Heart left ventricle (tissue), 16 donors: ENCODE data around the gene ZBTB7B. TPM values are rescaled to one million over a fixed set of nuclear protein-coding genes. Genes with fewer than 3 reads are reported as not detected.
"Not testable (repeated sequence)": the region's sequence is repeated elsewhere in the genome, so short reads cannot be mapped to it uniquely, and the experiment has no call there.

Source experiments
- ATAC-seq, 4 donors: fragments of 200-7000 bp; cut with Tn5 transposase; one replicate each; pipeline ENCODE4 v1.9.1; 2020 to 2022; ENCODE audit warnings: moderate library complexity in 4 of 4, mild to moderate bottlenecking in 3 of 4, moderate number of reproducible peaks in 1 of 4
- DNase-seq, 5 donors: peaks; one replicate each; pipeline ENCODE4 v3.0.0-alpha.2; 2020
- H3K27ac ChIP-seq, 12 donors: fragments of 200-600 bp; sonication (generic) in 4 of 12; one replicate each; pipeline versions ENCODE4 v1.5.0 to v1.8.0; 2016 to 2022; ENCODE audit warnings: mild to moderate bottlenecking in 2 of 12
- H3K27me3 ChIP-seq, 9 donors: fragments of 200-600 bp; sonication (generic) in 2 of 9; one replicate each; pipeline versions ENCODE4 v1.5.1 to v1.8.0; 2016 to 2022; ENCODE audit warnings: mild to moderate bottlenecking in 3 of 9
- H3K36me3 ChIP-seq, 9 donors: fragments of 200-600 bp; sonication (generic) in 2 of 9; one replicate each; pipeline versions ENCODE4 v1.5.0 to v1.8.0; 2018 to 2022; ENCODE audit warnings: mild to moderate bottlenecking in 2 of 9
- H3K4me1 ChIP-seq, 12 donors: fragments of 200-600 bp; sonication (generic) in 4 of 12; one replicate each; pipeline versions ENCODE4 v1.5.0 to v1.8.0; 2016 to 2022; ENCODE audit warnings: mild to moderate bottlenecking in 3 of 12
- H3K4me3 ChIP-seq, 12 donors: fragments of 200-600 bp; sonication (generic) in 4 of 12; one replicate each; pipeline versions ENCODE4 v1.5.0 to v1.8.0; 2017 to 2022; ENCODE audit warnings: mild to moderate bottlenecking in 9 of 12, moderate library complexity in 4 of 12
- H3K9me3 ChIP-seq, 12 donors: fragments of 200-600 bp; sonication (generic) in 4 of 12; one replicate each; pipeline versions ENCODE4 v1.5.0 to v1.8.0; 2016 to 2022; ENCODE audit warnings: mild to moderate bottlenecking in 1 of 12
- POLR2A ChIP-seq, 2 donors: fragments of 450-650 bp; IDR thresholded peaks; one replicate each; pipeline ENCODE4 v1.6.1; 2017; ENCODE audit warnings: antibody characterized with exemption in 2 of 2, mild to moderate bottlenecking in 2 of 2, moderate library complexity in 2 of 2
- WGBS, 4 donors: extraction: QIAGEN DNeasy Blood & Tissue Kit in 2 of 4; methylation state at CpG; one replicate each; pipeline versions ENCODE4 v1.1.5 to v1.1.7; 2013 to 2018; 5-methylcytosine and 5-hydroxymethylcytosine counted together
- intact Hi-C, 10 donors: fragments of 100-400 bp; cut with DNase I; formaldehyde crosslinking; loops; one replicate each; pipeline versions ENCODE4 v1.11.1 to v1.14.2; 2022
- polyA plus RNA-seq, 2 donors: library from polyadenylated mRNA; stranded (reverse); fragments of 200-250 nt; gene quantifications; one replicate each; pipeline ENCODE4 v1.2.3, GENCODE V29; 2013
- total RNA-seq, 9 donors: library from RNA; depleted of rRNA in 2 of 9; stranded (reverse); fragments of >200 nt in 2 of 9; fragmentation: NEBNext Ultra II Directional in 3 of 9; extraction: Animal tissue kit (Norgen Biotek cat#: 25700) in 3 of 9; gene quantifications; one replicate each; pipeline versions ENCODE4 v1.1.0 to v1.2.4, GENCODE V29; 2016 to 2023
- TF ChIP-seq, protein P1 (sequence below), 12 donors: fragments of 200-600 bp; sonication (generic) in 4 of 12; IDR thresholded peaks; one replicate each; pipeline versions ENCODE4 v1.5.0 to v1.8.0; 2018 to 2022; ENCODE audit warnings: antibody characterized with exemption in 12 of 12, mild to moderate bottlenecking in 5 of 12
- donor health status: ischemic (EF 13 %, LVEDD 7.1; RV severe dilation, severe dysfunction).
- donor health status: healthy with polysubstance abuse.
- donor health status: DM: no; HTN: yes; CAD: no.
- donor health status: DM: no; HTN: no; CAD: no.
- donor health status: ischemic (EF 25% LVEDD 6.9; RV normal size, moderate dysfunction).
- donor health status: ischemic (EF 25% LVEDD 5.7; RV mildly dilated, moderate dysfunction).
- donor health status: healthy.
- donor health status: DM: yes; HTN: yes; CAD: no.
- donor health status: ischemic (EF 35%, LVEDD 5.7; RV mildly dilated, moderate dysfunction).
- donor health status: nonischemic (EF 11% LVEDD 7.7; RV severe dilation, severe dysfunction).
- donor health status: DM: yes; HTN: yes; CAD: no.
- donor health status: PGD.
- donor health status: ischemic (EF 29% LVEDD 5.4; RV normal size, mild dysfunction).
- donor health status: nonischemic (EF 23%, LVEDD 6.1; RV moderate dilation, normal function).

The ZBTB7B gene
- total and polyA plus RNA-seq, 11 donors: 29.5 to 103 (median 46.6) TPM

DNA sequence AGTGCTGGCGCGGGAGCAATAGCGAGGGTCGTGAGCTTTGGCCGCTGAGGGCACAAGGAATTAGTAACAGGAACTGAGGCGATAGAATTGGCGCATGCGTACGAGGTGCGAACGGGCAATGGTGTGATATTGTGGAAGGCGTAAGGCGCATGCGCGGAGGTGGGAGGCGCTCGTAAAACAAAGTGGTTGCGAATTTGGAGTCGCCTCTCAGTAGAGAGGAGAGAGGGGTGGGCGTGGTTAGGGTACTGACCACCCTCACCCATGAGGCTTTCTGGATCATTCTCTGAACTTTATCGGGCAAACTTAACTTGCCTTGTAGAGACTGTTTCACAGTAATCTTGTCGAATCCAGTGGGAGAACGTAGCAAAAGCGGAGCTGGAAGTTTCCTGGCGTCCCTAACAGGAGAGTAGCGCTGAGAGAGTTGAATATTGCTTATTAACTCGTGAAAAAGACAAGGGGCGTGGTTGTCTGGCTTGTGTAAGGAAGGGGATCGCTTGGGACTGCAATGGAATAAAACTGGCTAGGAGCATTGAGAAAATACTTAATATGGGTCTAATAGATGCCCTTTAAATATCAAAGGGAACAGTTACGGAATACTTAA is 27.7 kb upstream of the ZBTB7B start:
- H3K4me3 ChIP-seq: peak overlapping the region; percentile 18 to 84 (median 74)
- H3K27me3 ChIP-seq: no peaks in the 10 kb centered on the region
- DNase-seq: peak; percentile 96 to 97 (median 96)
- H3K4me1 ChIP-seq: peaks cover 21 to 54% (median 44%) of the 10 kb centered on the region in 12 donors
- peak; percentile 52 to 64 (median 62) for ATAC-seq
- peaks cover 0 to 14% (median 5%) of the 10 kb centered on the region in 9 donors for H3K36me3 ChIP-seq
- H3K27ac ChIP-seq: peak overlapping the region; percentile 76 to 99 (median 98)
- no peaks in the 10 kb centered on the region for H3K9me3 ChIP-seq
- TF ChIP-seq POLR2A (IDR thresholded peaks at IDR 0.05): peak in 1 of 2 donors; percentile 68
- TF ChIP-seq, protein P1, sequence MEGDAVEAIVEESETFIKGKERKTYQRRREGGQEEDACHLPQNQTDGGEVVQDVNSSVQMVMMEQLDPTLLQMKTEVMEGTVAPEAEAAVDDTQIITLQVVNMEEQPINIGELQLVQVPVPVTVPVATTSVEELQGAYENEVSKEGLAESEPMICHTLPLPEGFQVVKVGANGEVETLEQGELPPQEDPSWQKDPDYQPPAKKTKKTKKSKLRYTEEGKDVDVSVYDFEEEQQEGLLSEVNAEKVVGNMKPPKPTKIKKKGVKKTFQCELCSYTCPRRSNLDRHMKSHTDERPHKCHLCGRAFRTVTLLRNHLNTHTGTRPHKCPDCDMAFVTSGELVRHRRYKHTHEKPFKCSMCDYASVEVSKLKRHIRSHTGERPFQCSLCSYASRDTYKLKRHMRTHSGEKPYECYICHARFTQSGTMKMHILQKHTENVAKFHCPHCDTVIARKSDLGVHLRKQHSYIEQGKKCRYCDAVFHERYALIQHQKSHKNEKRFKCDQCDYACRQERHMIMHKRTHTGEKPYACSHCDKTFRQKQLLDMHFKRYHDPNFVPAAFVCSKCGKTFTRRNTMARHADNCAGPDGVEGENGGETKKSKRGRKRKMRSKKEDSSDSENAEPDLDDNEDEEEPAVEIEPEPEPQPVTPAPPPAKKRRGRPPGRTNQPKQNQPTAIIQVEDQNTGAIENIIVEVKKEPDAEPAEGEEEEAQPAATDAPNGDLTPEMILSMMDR (IDR thresholded peaks at IDR 0.05): no peak
- intact Hi-C loops: loop anchor here in 4 of 10 donors (1.0 to 5.0 kb wide), 6 partner anchors 8 to 77 kb away; partner anchors contain the start of genes ZBTB7B (in 2 of the 4), ADAM15 (in 1 of the 4), FLAD1 (in 1 of the 4) and PMVK (in 1 of the 4)
- 0% methylated on average over 30 of the region's 30 CpGs for WGBS, 4 donors

DNA sequence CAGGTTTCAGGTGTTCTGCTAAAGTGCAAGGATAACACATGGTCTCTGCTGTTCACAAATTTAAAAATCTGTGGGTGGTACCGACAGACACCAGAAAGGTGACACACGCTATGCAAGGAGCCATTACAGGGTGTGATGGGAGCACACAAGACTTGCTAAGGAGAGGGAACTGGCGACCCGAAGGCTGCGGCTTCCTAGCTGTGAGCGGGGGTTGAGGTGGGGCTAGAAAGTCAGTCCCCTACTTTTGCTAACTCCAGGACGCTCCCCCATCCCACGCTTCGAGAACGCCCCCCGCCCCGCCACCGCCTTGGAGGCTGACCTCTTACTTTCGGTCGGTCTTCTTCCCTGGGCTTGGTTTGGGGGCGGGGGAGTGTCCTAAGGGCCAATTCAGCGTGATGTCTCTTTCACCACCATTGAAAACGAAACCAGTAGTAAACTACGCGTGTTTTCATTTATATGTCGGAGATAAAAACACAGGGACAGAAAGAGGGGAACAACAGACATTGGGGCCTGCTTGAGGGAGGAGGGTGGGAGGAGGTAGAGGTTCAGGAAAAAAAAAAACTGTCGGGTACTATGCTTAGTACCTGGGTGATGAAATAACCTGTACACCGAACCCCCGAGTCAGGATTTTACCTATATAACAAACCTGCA is 27.1 kb upstream of the ZBTB7B start:
- H3K4me1 ChIP-seq: peaks cover 16 to 48% (median 38%) of the 10 kb centered on the region in 12 donors
- 0 to 2% (median 1%) methylated on average over 24 of the region's 24 CpGs for WGBS, 4 donors
- H3K4me3 ChIP-seq: peak overlapping the region; percentile 18 to 84 (median 74)
- H3K9me3 ChIP-seq: no peaks in the 10 kb centered on the region
- peak in 4 of 5 donors; percentile 61 to 75 (median 66) for DNase-seq
- peak overlapping the region; percentile 76 to 99 (median 98) for H3K27ac ChIP-seq
- no peak for ATAC-seq
- intact Hi-C loops: loop anchor here in 1 of 10 donors (2.0 kb wide), 1 partner anchor 25 kb away; no protein-coding TSS in a partner anchor
- no peaks in the 10 kb centered on the region for H3K27me3 ChIP-seq
- peaks cover 0 to 14% (median 5%) of the 10 kb centered on the region in 9 donors for H3K36me3 ChIP-seq
- TF ChIP-seq, protein P1 (IDR thresholded peaks at IDR 0.05): no peak
- no peak for TF ChIP-seq POLR2A (IDR thresholded peaks at IDR 0.05)

DNA sequence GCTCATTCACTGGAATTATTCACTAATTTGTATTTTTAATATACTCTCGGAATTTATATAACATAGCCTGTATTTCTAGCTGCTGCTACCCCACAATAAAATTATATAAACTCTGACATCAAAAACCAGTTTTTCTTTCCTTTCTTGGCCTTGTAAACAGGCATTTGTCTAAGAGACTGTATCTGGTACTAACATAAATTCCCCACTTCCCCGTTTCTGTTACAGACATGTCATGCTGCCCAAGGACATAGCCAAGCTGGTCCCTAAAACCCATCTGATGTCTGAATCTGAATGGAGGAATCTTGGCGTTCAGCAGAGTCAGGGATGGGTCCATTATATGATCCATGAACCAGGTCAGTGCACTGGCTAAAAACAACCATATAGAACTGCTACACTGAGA is 24.8 kb upstream of the ZBTB7B start:
- DNase-seq, intact Hi-C loops, H3K9me3 ChIP-seq, ATAC-seq, H3K4me3 ChIP-seq, H3K27me3 ChIP-seq: not testable (repeated sequence)
- peaks cover 0 to 14% (median 5%) of the 10 kb centered on the region in 9 donors for H3K36me3 ChIP-seq
- WGBS, 4 donors: 71 to 81% (median 78%) methylated on average over 3 of the region's 3 CpGs
- peak overlapping the region in 1 of 12 donors; percentile 40 for H3K27ac ChIP-seq
- H3K4me1 ChIP-seq: peaks cover 8 to 32% (median 21%) of the 10 kb centered on the region in 12 donors

DNA sequence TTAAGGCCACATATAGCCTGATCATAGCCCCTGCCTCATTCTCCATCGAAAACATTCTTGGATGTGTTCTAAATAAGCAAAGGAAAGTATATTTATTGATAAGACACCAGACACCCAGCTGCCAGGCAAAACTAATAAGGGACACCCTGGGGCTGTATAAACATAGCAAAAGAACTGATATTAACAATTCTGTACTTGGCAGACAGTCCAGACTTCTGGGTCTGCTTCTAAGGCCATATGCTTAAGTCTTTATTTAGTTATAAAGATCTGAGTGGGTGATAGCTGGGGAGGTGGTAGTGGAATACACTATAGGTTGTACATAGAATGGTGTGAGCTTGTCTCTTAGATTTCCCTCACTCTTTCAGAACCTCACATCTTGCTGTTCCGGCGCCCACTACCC is 24.2 kb upstream of the ZBTB7B start:
- TF ChIP-seq, protein P1 (IDR thresholded peaks at IDR 0.05): no peak
- TF ChIP-seq POLR2A (IDR thresholded peaks at IDR 0.05): no peak
- H3K9me3 ChIP-seq: no peaks in the 10 kb centered on the region
- WGBS, 4 donors: 93 to 98% (median 98%) methylated on average over 3 of the region's 3 CpGs
- ATAC-seq: no peak
- intact Hi-C loops: no loop called here
- no peak for DNase-seq
- no peak overlapping the region for H3K27ac ChIP-seq
- no peaks in the 10 kb centered on the region for H3K27me3 ChIP-seq
- H3K36me3 ChIP-seq: peaks cover 0 to 14% (median 5%) of the 10 kb centered on the region in 9 donors
- H3K4me1 ChIP-seq: peaks cover 3 to 27% (median 15%) of the 10 kb centered on the region in 12 donors
- no peak overlapping the region for H3K4me3 ChIP-seq
